ENCODE results near the gene SPATA1. TPM values are rescaled to one million over a fixed set of nuclear protein-coding genes. Genes with fewer than 3 reads are reported as not detected.

The SPATA1 gene
- total and polyA plus RNA-seq, 8 donors = 0.16 to 1.4 (median 0.94) TPM

Other genes starting within 250 kb of the SPATA1 start
- 1 to 10 TPM in 1 of 6 donors, under 1 TPM in 5; 0.57 to 2.6 (median 0.66) TPM for gene SAMD13, start 204.7 kb upstream of the SPATA1 start, total RNA-seq
- 1 to 10 TPM in 1 of 2 donors, under 1 TPM in 1; 0.65 to 1.3 TPM for gene SAMD13, start 204.7 kb upstream of the SPATA1 start, polyA plus RNA-seq
- gene DNASE2B, start 107.9 kb upstream of the SPATA1 start, total RNA-seq = under 1 TPM in 2 of 6 donors, not detected in 4; 0.15 to 0.59 TPM
- gene DNASE2B, start 107.9 kb upstream of the SPATA1 start, polyA plus RNA-seq = under 1 TPM; 0.15 to 0.16 TPM
- 10 to 100 TPM in 4 of 6 donors, 1 to 10 TPM in 2; 7.2 to 14.1 (median 10.9) TPM for gene RPF1, start 27.1 kb upstream of the SPATA1 start, total RNA-seq
- gene RPF1, start 27.1 kb upstream of the SPATA1 start, polyA plus RNA-seq = 10 to 100 TPM; 10.1 to 23.3 TPM
- gene GNG5, start 195 bp downstream of the SPATA1 start, total RNA-seq = 10 to 100 TPM; 19.8 to 47.2 (median 32.0) TPM
- gene GNG5, start 195 bp downstream of the SPATA1 start, polyA plus RNA-seq = 10 to 100 TPM; 54.5 to 80.8 TPM
- 10 to 100 TPM in 5 of 6 donors, 1 to 10 TPM in 1; 8.0 to 15.1 (median 12.8) TPM for gene CTBS, start 68.1 kb downstream of the SPATA1 start, total RNA-seq
- gene CTBS, start 68.1 kb downstream of the SPATA1 start, polyA plus RNA-seq = 10 to 100 TPM in 1 of 2 donors, 1 to 10 TPM in 1; 3.9 to 14.6 TPM
- gene SSX2IP, start 184.1 kb downstream of the SPATA1 start, total RNA-seq = 1 to 10 TPM; 2.7 to 6.7 (median 5.3) TPM
- 10 to 100 TPM in 1 of 2 donors, 1 to 10 TPM in 1; 1.9 to 10.2 TPM for gene SSX2IP, start 184.1 kb downstream of the SPATA1 start, polyA plus RNA-seq